Astrocyte of the spinal cord (primary cell): ENCODE results near the gene KLHL26.
A peak's percentile ranks its signal among the peaks of the same experiment; 100 is the strongest.

Experiments used
- DNase-seq: peaks from one replicate; pipeline ENCODE4 v3.0.0; 2011; ENCODE audit warnings: low read depth, low spot score
- H3K4me3 ChIP-seq: 2 replicates; pipeline ENCODE4 v1.5.1; 2011; ENCODE audit warnings: low read depth, mild to moderate bottlenecking, low read length, moderate library complexity
- in situ Hi-C: cut with HindIII; loops from 2 replicates; pipeline ENCODE4 v1.10.0; 2017; ENCODE audit warnings: low sequenced_read_pairs
- TF ChIP-seq, protein P1 (sequence below): IDR thresholded peaks from 2 replicates; pipeline ENCODE4 v1.5.1; 2012; ENCODE audit warnings: low read depth, mild to moderate bottlenecking, low read length, inconsistent platforms

The KLHL26 gene

DNA sequence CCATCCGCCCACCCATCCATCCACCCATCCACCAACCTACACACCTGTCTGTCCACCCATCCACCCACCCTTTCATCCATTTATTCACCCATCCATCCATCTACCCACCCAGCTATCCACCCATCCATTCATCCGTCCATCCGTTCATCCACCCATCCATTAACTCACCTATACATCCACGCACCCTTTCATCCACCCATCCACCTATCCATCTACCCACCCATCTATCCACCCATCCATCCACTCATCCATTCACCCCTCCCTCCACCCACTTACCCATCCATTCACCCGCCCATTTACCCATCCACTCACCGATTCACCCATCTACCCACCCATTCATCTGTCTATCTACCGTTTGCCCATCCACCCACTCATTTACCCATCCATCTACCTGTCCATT, 17.6 kb downstream of the KLHL26 start:
- H3K4me3 ChIP-seq, result no peak overlapping the region
- no peak for DNase-seq
- in situ Hi-C loops, result no loop called here
- TF ChIP-seq, protein P1, sequence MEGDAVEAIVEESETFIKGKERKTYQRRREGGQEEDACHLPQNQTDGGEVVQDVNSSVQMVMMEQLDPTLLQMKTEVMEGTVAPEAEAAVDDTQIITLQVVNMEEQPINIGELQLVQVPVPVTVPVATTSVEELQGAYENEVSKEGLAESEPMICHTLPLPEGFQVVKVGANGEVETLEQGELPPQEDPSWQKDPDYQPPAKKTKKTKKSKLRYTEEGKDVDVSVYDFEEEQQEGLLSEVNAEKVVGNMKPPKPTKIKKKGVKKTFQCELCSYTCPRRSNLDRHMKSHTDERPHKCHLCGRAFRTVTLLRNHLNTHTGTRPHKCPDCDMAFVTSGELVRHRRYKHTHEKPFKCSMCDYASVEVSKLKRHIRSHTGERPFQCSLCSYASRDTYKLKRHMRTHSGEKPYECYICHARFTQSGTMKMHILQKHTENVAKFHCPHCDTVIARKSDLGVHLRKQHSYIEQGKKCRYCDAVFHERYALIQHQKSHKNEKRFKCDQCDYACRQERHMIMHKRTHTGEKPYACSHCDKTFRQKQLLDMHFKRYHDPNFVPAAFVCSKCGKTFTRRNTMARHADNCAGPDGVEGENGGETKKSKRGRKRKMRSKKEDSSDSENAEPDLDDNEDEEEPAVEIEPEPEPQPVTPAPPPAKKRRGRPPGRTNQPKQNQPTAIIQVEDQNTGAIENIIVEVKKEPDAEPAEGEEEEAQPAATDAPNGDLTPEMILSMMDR, result no peak

DNA sequence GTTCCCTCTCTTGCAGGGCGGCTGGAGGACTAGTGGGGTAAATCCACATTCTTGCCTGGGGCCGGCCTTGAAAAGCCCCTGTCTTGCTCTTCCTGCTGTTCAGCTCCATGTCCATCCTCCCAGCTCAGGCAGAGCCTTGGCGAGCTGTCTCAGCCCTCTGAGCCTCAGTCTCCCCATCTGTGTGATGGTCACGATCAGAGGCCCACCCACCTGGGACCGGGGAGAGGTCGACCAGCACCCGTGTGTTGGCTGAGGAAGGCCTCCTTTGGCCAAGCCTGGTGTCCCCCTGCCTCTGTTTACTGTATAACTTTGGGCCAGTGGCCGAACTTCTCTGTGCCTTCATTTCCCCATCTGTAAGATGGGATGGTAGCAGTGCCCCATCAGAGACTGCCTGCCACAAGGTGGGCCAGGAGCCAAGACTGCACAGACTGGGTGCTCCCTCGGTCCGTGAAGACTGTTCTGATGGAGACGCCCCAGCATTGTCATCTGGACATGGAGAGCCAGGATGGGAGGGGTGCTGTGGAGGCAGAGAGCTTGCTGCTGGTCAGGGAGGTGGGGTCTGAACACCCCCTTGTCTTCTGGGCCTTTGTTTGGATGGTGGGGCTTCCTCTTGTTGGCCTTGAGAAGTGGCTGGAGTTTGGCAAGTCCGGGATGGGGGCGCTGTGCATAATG, 18.5 kb downstream of the KLHL26 start:
- TF ChIP-seq, protein P1, result no peak
- in situ Hi-C loops, result no loop called here
- no peak for DNase-seq

DNA sequence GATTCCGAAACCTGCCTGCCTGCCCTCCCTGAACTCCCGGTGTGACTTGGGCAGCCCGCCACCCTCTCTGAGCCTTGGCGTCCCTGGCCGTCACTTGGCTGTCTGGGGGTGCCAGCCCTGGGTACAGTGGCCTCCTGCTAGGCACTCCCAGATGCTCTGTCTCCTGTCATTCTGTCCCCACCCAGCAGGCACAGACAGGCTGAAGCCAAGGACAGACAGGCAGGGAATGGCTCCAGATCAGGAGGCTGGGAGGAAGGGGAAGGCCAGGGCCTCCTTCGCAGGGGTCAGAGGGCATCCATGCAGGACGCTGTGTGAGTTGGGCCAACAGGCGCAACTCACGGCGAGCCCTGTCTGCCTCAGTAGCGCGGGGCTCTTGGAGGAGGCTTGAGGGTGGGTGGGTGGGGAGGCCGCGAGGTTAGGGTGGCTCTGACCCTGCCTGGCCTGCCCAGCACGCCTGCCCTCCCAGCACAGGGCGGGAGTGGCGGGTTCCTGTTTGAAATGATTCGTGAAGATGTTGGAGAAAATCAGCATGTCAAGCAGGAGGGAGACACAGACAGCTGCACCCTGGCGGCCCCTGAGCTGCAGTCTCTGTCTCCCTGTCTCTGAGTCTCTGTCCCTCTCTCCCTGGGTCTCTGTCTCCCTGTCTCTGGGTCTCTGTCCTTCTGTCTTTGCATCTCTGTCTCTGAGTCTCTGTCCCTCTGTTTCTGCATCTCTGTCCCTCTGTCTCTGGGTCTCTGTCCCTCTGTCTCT, 19.7 kb downstream of the KLHL26 start:
- H3K4me3 ChIP-seq, result no peak overlapping the region
- in situ Hi-C loops, result no loop called here
- TF ChIP-seq, protein P1, result no peak
- no peak for DNase-seq

More for the DNA sequence above, 18.5 kb downstream of the KLHL26 start:
- no peak overlapping the region for H3K4me3 ChIP-seq

DNA sequence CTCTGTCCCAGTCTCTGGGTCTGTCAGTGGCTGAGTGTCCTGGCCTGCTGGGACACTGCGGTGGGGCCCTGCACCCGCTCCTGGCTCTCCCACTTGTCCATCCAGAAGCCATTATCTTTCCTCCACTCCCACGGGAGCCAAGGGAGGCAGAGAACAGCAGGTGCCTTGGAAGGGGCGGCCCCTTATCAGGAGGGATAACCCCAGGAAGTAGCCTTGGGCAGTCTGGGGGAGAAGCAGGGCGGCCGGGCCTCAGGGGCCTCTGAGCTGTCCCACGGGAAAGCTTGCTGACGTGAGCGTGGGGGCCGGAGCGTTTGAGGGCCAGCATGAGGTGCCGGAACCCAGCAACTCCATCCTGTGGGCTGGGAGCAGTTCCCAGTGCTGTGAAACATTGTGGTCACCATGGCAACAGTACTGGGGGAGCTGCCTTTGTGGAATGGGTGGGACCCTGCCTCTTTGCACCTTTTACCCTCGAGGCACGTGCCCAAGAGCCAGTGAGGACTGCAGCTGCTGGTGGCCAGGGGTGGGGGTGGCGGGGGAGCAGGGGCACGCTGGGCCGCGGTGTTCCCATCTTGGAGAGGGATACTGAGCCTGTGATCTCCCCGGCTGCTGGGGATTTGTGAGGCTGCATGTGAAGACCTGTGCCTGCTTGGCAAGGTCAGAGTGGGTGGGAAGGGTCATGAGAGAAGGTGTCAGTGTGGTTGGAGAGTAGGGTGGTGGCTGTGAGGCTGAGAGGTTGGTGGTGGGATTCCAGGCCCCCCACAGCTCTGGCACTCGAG, 20.9 kb downstream of the KLHL26 start:
- peak; percentile 93 for DNase-seq
- in situ Hi-C loops, result no loop called here
- TF ChIP-seq, protein P1, result no peak
- no peak overlapping the region for H3K4me3 ChIP-seq

DNA sequence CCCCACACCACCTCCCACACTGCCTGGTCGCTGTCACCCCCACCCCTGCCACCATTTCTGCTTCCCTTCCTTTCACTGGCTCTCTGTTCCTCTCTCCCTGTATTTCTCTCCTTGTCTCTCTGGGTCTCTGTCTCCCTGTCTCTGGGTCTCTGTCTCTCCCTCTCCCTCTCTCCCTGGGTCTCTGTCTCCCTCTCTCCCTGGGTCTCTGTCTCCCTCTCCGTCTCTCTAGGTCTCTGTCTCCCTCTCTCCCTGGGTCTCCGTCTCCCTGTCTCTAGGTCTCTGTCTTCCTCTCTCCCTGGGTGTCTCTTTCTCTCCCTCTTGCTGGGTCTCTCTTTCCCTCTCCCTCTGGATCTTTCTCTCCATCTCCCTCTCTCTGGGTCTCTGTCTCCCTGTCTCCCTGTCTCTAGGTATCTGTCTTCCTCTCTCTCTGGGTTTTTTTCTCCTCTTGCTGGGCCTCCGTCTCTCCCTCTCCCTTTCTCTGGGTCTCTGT, 21.6 kb downstream of the KLHL26 start:
- TF ChIP-seq, protein P1, result no peak
- H3K4me3 ChIP-seq, result no peak overlapping the region
- no peak for DNase-seq
- in situ Hi-C loops, result no loop called here

DNA sequence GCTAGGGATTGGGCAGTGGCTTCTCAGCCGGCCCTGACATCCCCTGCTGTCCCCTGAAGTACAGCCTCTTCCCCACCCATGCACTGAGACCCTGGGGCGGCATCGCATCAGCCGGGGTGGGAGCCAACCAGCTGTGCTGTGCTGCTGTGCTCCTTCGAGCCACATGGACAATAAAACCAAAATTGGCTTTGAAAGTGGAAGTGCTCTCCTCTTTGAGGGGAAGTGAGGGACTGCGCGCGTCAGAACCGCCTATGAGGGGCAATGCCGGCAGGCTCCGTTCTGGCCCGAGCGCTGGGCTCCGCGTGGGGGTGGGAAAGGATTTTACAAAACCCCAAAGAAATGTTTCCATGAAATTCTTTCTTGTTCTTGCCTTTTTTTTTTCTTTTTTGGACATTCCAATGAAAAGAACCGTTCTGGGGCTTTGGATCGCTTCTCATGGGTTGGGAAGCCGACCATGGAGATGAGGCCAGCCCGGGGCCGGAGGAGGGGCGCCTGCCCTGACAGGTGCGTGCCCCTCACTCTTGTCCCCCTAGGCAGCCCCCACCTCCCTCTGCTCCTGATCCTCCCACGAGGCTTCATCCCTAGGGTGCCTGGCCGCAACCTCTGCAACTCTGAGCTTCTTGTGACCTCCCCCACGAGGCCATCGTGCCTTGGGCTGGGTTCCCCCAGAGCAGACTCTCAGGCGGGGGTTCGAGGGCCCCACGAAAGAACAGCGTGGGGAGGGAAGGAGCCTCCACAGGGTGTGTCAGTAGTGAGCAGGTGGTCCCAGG, 22.6 kb downstream of the KLHL26 start:
- DNase-seq, result no peak
- TF ChIP-seq, protein P1, result no peak
- H3K4me3 ChIP-seq, result no peak overlapping the region
- in situ Hi-C loops, result no loop called here
